H1 (cell line): ENCODE data around the gene PGBD5. TPM values are rescaled to one million over a fixed set of nuclear protein-coding genes. Genes with fewer than 3 reads are reported as not detected.

Experiments used
- CTCF ChIA-PET: fragments of 300-600 bp; sonication (Branson Sonifier 250); formaldehyde crosslinking; loops from one replicate; lab custom pipeline; 2021; ENCODE audit not compliant: partially characterized antibody; lab: Charles Lee
- POLR2A ChIA-PET: fragments of 300-600 bp; sonication (Branson Sonifier 250); formaldehyde crosslinking; loops from one replicate; lab custom pipeline; 2021; ENCODE audit warnings: inconsistent platforms; ENCODE audit not compliant: partially characterized antibody; lab: Charles Lee
- DNase-seq, 2 experiments: peaks; one replicate each; pipeline versions ENCODE4 v3.0.0 to v3.0.0-alpha.2; 2010 to 2022; ENCODE audit warnings: low spot score in 2 of 2, low read depth in 1 of 2, mixed read lengths in 1 of 2
- FAIRE-seq: peaks from 2 replicates; lab custom pipeline; 2011; peaks lifted over from hg19 to GRCh38; lab: Jason Lieb, UNC
- H2AFZ ChIP-seq: 2 replicates; pipeline ENCODE4 v1.8.1; 2012; ENCODE audit warnings: low read length, inconsistent platforms
- H2AK5ac ChIP-seq: 2 replicates; pipeline ENCODE4 v1.6.1; 2013; ENCODE audit warnings: low read depth, low read length
- H2BK120ac ChIP-seq: replicated peaks from 2 replicates; pipeline ENCODE3; 2013; ENCODE audit warnings: low read depth, low read length, inconsistent platforms
- H2BK12ac ChIP-seq: 2 replicates; pipeline ENCODE4 v1.6.1; 2013; ENCODE audit warnings: low read depth, low read length
- H2BK15ac ChIP-seq: 2 replicates; pipeline ENCODE4 v1.6.1; 2013; ENCODE audit warnings: low read length
- H2BK20ac ChIP-seq: 2 replicates; pipeline ENCODE4 v1.6.1; 2013; ENCODE audit warnings: low read length
- H2BK5ac ChIP-seq: 2 replicates; pipeline ENCODE4 v1.6.1; 2013; ENCODE audit warnings: low read depth, low read length
- H3K14ac ChIP-seq: 2 replicates; pipeline ENCODE4 v1.6.1; 2013; ENCODE audit warnings: inconsistent platforms; ENCODE audit not compliant: insufficient read length
- H3K18ac ChIP-seq: 2 replicates; pipeline ENCODE4 v1.6.1; 2013; ENCODE audit warnings: low read length; ENCODE audit errors: extremely low read depth
- H3K23ac ChIP-seq: 2 replicates; pipeline ENCODE4 v1.6.1; 2013; ENCODE audit warnings: inconsistent platforms; ENCODE audit not compliant: insufficient read length
- H3K23me2 ChIP-seq: 2 replicates; pipeline ENCODE4 v1.6.1; 2013; ENCODE audit warnings: low read depth, low read length
- H3K27ac ChIP-seq: 2 replicates; pipeline ENCODE4 v1.6.1; 2011; ENCODE audit warnings: low read depth, low read length, inconsistent platforms
- H3K27me3 ChIP-seq, 4 experiments: replicated peaks in 1 of 4; 1 replicate in 1 of 4; 2 replicates in 3 of 4; pipeline versions ENCODE4 v1.6.1 to v1.8.1; 2011 to 2013; ENCODE audit warnings: low read length in 3 of 4, mild to moderate bottlenecking in 3 of 4, inconsistent platforms in 2 of 4, mixed read lengths in 2 of 4, moderate library complexity in 1 of 4; ENCODE audit not compliant: control insufficient read depth in 3 of 4, insufficient read depth in 3 of 4; ENCODE audit errors: extremely low read depth in 1 of 4
- H3K36me3 ChIP-seq, 4 experiments: 2 replicates each; pipeline versions ENCODE4 v1.6.1 to v1.8.1; 2011 to 2013; ENCODE audit warnings: mild to moderate bottlenecking in 4 of 4, low read length in 3 of 4, moderate library complexity in 2 of 4, control low read depth in 1 of 4, inconsistent platforms in 1 of 4; ENCODE audit not compliant: insufficient read depth in 4 of 4, control insufficient read depth in 2 of 4
- H3K4ac ChIP-seq: replicated peaks from 2 replicates; pipeline ENCODE3; 2013; ENCODE audit warnings: low read length, low read depth, mixed read lengths, inconsistent platforms; ENCODE audit not compliant: insufficient read length
- H3K4me1 ChIP-seq, 4 experiments: replicated peaks in 1 of 4; 1 replicate in 1 of 4; 2 replicates in 3 of 4; pipeline versions ENCODE4 v1.6.1 to v1.8.1; 2011 to 2013; ENCODE audit warnings: low read length in 3 of 4, inconsistent platforms in 2 of 4, mixed read lengths in 1 of 4; ENCODE audit not compliant: insufficient read depth in 4 of 4, control insufficient read depth in 3 of 4
- H3K4me2 ChIP-seq, 2 experiments: 2 replicates each; pipeline versions ENCODE4 v1.6.1 to v1.8.1; 2011 to 2013; ENCODE audit warnings: low read depth in 2 of 2, low read length in 2 of 2, control low read depth in 1 of 2, inconsistent platforms in 1 of 2, mild to moderate bottlenecking in 1 of 2; ENCODE audit not compliant: insufficient read depth in 1 of 2
- H3K4me3 ChIP-seq, 4 experiments: fragments of 200-600, 300-600 bp in 1 of 4; sonication (generic), shearing (Covaris generic), sonication (Bioruptor Twin) in 1 of 4; 2 replicates each; pipeline versions ENCODE4 v1.5.1 to v1.8.1; 2011 to 2016; ENCODE audit warnings: low read length in 4 of 4, low read depth in 3 of 4, control low read depth in 2 of 4, inconsistent platforms in 2 of 4, mild to moderate bottlenecking in 2 of 4, mixed read lengths in 1 of 4, moderate library complexity in 1 of 4; ENCODE audit not compliant: insufficient read depth in 2 of 4; ENCODE audit errors: extremely low read depth in 1 of 4
- H3K56ac ChIP-seq: replicated peaks from 2 replicates; pipeline ENCODE3; 2013; ENCODE audit warnings: low read depth, mild to moderate bottlenecking, mixed read lengths, low read length, inconsistent platforms; ENCODE audit not compliant: insufficient read length
- H3K79me1 ChIP-seq: 2 replicates; pipeline ENCODE4 v1.6.1; 2013; ENCODE audit warnings: low read depth, low read length, control low read depth
- H3K79me2 ChIP-seq, 2 experiments: 2 replicates each; pipeline versions ENCODE4 v1.6.1 to v1.8.1; 2012 to 2013; ENCODE audit warnings: low read length in 2 of 2, mild to moderate bottlenecking in 2 of 2, inconsistent platforms in 1 of 2; ENCODE audit not compliant: insufficient read depth in 2 of 2, control insufficient read depth in 1 of 2
- H3K9ac ChIP-seq, 4 experiments: replicated peaks in 1 of 4; 1 replicate in 1 of 4; 2 replicates in 3 of 4; pipeline versions ENCODE4 v1.6.1 to v1.8.1; 2011 to 2013; ENCODE audit warnings: low read depth in 3 of 4, low read length in 3 of 4, control low read depth in 2 of 4, mild to moderate bottlenecking in 2 of 4, moderate library complexity in 2 of 4, inconsistent platforms in 1 of 4; ENCODE audit errors: extremely low read depth in 1 of 4
- H3K9me3 ChIP-seq, 2 experiments: 2 replicates each; pipeline versions ENCODE4 v1.6.1 to v1.8.1; 2012 to 2013; ENCODE audit warnings: mild to moderate bottlenecking in 2 of 2, moderate library complexity in 2 of 2, control low read depth in 1 of 2, inconsistent platforms in 1 of 2, low read depth in 1 of 2, low read length in 1 of 2, mixed read lengths in 1 of 2; ENCODE audit not compliant: insufficient read depth in 2 of 2
- H4K20me1 ChIP-seq, 2 experiments: replicated peaks in 1 of 2; 2 replicates each; pipeline versions ENCODE3 to v1.8.1; 2011 to 2013; ENCODE audit warnings: inconsistent platforms in 2 of 2, low read length in 2 of 2, mild to moderate bottlenecking in 1 of 2; ENCODE audit not compliant: insufficient read depth in 2 of 2, control insufficient read depth in 1 of 2
- H4K5ac ChIP-seq: 2 replicates; pipeline ENCODE4 v1.6.1; 2013; ENCODE audit warnings: low read length, low read depth, mixed read lengths, inconsistent platforms; ENCODE audit not compliant: insufficient read length
- H4K8ac ChIP-seq: 2 replicates; pipeline ENCODE4 v1.8.0; 2013; ENCODE audit warnings: mild to moderate bottlenecking, moderate library complexity, low read length, inconsistent platforms; ENCODE audit not compliant: insufficient read depth; ENCODE audit errors: extremely low read depth
- H4K91ac ChIP-seq: replicated peaks from 2 replicates; pipeline ENCODE3; 2013; ENCODE audit warnings: low read length, mixed read lengths, inconsistent platforms; ENCODE audit not compliant: insufficient read length
- BRCA1 ChIP-seq: IDR thresholded peaks from 2 replicates; pipeline ENCODE4 v1.6.1; 2012; ENCODE audit warnings: low read depth, low read length, improper control_type of control experiment
- TAF1 ChIP-seq: IDR thresholded peaks from 2 replicates; pipeline ENCODE4 v1.6.1; 2011; ENCODE audit warnings: mild to moderate bottlenecking, low read depth, low read length
- WGBS, 2 experiments: shearing (Covaris generic) in 1 of 2; methylation state at CpG; one replicate each; pipeline versions ENCODE4 v1.1.6 to v1.1.7; 2013 to 2015; ENCODE audit warnings: low lambda C conversion rate in 2 of 2, mixed read lengths in 2 of 2, inconsistent platforms in 1 of 2, low coverage in 1 of 2, missing lambda C conversion rate in 1 of 2; ENCODE audit not compliant: insufficient replicate concordance in 2 of 2, insufficient coverage in 1 of 2, insufficient read length in 1 of 2; ENCODE audit errors: extremely low coverage in 1 of 2, missing lambda C conversion rate in 1 of 2; 5-methylcytosine and 5-hydroxymethylcytosine counted together
- polyA plus RNA-seq, 7 experiments: library from polyadenylated mRNA; depleted of rRNA in 3 of 7; stranded (reverse) in 5 of 7; unstranded in 2 of 7; fragments of >200 nt in 5 of 7; fragments of 200-250 nt in 2 of 7; gene quantifications; 1 replicate in 5 of 7; 2 replicates in 1 of 7; 4 replicates in 1 of 7; pipeline versions ENCODE4 v1.2.1 to v1.2.3, GENCODE V29; 2011 to 2013; ENCODE audit warnings: missing spikeins in 2 of 7, mixed read lengths in 2 of 7
- total RNA-seq: library from RNA; stranded (reverse); fragmentation: NEBNext Ultra II Directional; extraction: Animal tissue kit (Norgen Biotek cat#: 25700); gene quantifications from 2 replicates; pipeline ENCODE4 v1.2.1, GENCODE V29; 2021

The PGBD5 gene
- total and polyA plus RNA-seq, 2 of the 8 experiments (the other 6 are each of a cell fraction or from before 2014, with no cell fraction given), result 16.3 to 18.4 TPM

DNA sequence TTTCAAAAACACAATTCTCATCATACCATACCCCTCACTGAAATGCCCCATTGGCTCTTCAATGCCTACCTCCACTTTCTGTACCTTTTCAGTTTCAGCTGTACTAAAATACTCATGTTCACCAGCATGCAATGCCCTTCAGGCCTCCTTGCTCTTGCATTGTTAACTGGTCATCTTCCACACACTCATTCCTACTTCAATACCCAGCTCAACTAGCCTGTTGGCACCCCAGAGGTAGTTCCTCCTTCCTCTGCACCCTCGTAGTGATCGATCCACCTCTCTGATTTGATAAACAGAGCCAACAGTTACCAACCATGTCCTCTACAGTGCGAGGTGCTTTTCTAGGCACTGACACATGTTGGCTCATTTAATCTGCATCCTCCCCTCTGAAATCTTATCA lies 46.7 kb downstream of the PGBD5 start:
- H3K4me1 ChIP-seq, result peaks cover 8 to 14% (median 11%) of the 10 kb centered on the region in 4 experiments; a peak in 6 of 7 replicates
- ChIA-PET POLR2A (no interaction called here), CTCF (interaction anchor here (0.8 kb wide), 1 partner anchor 262 kb away, joined by 3 read pairs; no protein-coding TSS in a partner anchor)
- H3K9me3 ChIP-seq, result peaks cover 8 to 10% of the 10 kb centered on the region in 2 experiments; a peak in 3 of 4 replicates
- 97% methylated on average over 3 of the region's 3 CpGs; no CpG with 5 or more reads in 1 of the 2 experiments for WGBS, 2 experiments
- H3K79me1 ChIP-seq, result no peaks in the 10 kb centered on the region; the same call in 1 of the 2 replicates
- no peaks in the 10 kb centered on the region for H3K79me2 ChIP-seq
- H2BK120ac ChIP-seq, result no peak overlapping the region
- H3K23me2 ChIP-seq, result no peaks in the 10 kb centered on the region
- no peak overlapping the region for H2AFZ ChIP-seq
- H3K14ac ChIP-seq, result no peak overlapping the region
- H2BK15ac ChIP-seq, result no peak overlapping the region
- no peak overlapping the region for H3K23ac ChIP-seq
- DNase-seq (no peak), FAIRE-seq (no peak)
- no peak overlapping the region for H3K56ac ChIP-seq
- no peak overlapping the region for H3K4me2 ChIP-seq
- no peak overlapping the region for H4K5ac ChIP-seq
- H3K18ac ChIP-seq, result no peak overlapping the region
- no peak overlapping the region for H3K4me3 ChIP-seq
- H3K27ac ChIP-seq, result no peak overlapping the region
- H3K4ac ChIP-seq, result no peak overlapping the region
- H2BK20ac ChIP-seq, result no peak overlapping the region
- no peaks in the 10 kb centered on the region for H4K20me1 ChIP-seq
- H3K27me3 ChIP-seq, result no peaks in the 10 kb centered on the region
- no peak overlapping the region for H2AK5ac ChIP-seq
- no peak overlapping the region for H2BK5ac ChIP-seq
- peaks cover 0 to 3% (median 0%) of the 10 kb centered on the region in 4 experiments; a peak in 1 of 8 replicates for H3K36me3 ChIP-seq
- H3K9ac ChIP-seq, result no peak overlapping the region
- no peak for TF ChIP-seq BRCA1
- TF ChIP-seq TAF1, result no peak
- H2BK12ac ChIP-seq, result no peak overlapping the region
- H4K91ac ChIP-seq, result no peak overlapping the region
- H4K8ac ChIP-seq, result no peak overlapping the region
